Right kidney (tissue), 1 donor: ENCODE data around the gene PEAK1.
A peak's percentile ranks its signal among the peaks of the same experiment; 100 is the strongest.

Source experiments
- DNase-seq: peaks from one replicate; pipeline ENCODE4 v3.0.0-alpha.2; 2016

PEAK1 gene

DNA sequence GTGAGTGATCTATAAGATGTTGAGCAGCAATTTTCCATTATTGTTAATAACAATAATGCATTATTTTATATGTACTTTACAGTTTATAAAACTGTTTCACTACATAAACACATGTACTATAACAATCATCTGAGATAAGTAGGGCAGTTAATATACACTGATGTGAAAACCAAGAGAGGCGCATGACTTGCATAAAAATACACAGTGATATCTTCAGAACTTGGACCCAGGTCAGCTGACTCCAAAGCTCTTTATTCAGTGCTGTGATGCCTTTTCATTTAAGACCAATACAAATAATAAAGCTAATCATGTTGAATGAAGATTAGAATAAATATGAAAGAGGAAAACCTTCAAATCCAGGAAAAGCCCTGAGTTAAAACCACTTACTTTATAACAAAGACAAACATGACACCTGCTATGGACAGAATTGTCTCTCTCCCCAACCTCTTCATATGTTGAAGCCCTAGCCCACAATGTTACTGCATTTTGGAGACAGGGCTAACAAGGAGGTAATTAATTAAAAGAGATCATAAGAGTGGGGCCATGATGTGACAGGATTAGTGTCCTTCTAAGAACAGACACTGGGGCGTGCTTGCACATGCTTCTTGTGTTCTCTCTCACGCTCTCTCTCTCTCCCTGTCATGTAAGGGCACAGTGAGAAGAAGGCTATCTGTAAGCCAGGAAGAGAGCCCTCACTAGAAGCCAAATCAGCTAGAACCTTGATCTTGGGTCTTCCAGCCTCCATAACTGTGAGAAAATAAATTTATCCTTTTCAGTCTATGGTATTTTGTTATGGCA lies 293.2 kb downstream of the PEAK1 start:
- DNase-seq: no peak

DNA sequence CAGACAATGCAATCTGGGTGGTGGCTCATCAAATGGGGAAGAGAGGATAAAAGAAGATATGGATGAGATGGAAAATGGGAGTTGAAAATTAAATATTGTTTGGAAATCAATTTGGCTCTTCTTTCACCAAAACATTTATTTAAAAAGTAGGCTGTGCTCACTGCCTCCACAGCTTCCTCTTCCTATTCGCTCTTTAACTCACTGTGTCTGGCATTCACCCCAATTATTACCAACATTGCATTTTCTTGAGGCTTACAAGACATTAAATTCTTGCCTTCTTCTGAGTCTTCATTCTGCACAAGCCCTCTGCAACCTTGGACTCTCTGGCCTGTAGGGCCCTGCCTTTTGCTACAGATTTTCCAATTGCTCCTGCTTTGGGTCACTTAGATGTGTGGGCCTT lies 296.1 kb downstream of the PEAK1 start:
- no peak for DNase-seq

DNA sequence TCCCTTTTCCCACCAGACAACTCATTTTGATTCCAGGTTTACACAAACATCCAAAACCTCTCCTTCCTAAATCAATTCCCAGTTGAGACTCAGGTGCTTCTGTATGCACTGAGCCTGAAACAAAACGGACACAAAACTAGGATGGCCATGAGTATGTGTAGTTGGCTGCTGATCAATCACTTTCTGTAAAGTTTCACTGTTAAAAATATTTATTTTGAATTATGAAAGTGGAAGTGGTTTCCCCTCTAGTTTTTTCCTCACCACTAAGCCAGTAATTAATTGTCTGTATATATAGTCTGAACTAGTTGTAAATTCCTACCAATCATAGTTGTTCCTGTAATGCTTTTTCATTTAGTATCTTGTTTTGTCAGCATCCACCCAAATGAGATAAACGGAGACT lies 297.3 kb downstream of the PEAK1 start:
- DNase-seq: no peak

DNA sequence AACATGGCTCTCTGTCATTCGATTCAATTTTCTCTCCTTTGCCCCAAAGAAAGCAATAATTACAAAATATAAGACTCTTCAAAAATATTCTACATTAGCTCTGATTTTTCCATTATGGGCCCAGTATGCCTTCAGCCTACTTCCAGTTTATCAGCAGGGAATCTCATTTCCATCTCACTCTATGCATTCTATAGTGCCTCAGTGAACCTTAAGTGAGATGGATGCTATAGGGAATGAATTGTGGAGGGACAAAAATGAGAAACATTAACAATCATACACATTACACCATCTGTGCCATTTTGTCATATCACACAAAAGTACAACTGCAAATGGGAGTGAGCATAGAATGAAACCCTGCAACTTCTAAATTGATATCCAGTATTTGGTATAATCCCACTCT lies 298.3 kb downstream of the PEAK1 start:
- no peak for DNase-seq

DNA sequence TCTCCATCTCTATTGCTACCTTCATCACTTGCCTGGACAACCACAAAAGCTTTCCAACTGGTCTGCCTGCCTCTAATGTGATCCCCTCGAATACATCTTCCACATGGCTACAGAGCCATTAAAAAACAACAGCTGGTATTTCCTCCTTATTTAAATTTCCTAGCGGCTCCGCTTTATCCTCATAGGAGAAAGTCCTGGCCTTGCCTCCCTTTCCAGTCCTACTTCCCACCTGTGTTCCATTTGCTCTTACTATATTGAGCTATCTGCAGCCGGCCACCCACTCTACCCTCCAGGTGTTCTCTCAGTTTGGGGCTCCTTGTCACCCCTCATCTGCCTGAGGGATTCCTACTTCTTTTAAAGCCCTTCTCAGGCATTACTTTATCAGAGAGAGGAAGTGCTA lies 299.3 kb downstream of the PEAK1 start:
- no peak for DNase-seq

DNA sequence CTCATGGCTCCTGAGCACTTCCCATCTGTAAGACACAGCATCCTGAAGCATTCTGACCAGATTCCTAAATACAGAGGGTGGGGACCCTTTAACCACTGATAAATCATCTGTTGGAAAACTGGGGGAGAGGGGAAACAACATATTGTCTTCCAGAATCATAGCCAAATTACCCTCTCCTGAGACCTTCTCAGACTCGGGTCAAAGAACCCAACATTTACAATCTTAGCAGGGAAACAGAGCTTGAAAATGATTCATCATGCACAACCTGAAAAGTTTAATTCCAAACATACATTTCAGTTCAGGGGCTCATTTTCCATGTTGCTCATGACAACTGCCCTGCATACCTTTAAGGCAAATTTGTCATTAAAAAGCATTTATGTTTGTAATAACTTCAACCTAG lies 300.5 kb downstream of the PEAK1 start:
- DNase-seq: no peak

DNA sequence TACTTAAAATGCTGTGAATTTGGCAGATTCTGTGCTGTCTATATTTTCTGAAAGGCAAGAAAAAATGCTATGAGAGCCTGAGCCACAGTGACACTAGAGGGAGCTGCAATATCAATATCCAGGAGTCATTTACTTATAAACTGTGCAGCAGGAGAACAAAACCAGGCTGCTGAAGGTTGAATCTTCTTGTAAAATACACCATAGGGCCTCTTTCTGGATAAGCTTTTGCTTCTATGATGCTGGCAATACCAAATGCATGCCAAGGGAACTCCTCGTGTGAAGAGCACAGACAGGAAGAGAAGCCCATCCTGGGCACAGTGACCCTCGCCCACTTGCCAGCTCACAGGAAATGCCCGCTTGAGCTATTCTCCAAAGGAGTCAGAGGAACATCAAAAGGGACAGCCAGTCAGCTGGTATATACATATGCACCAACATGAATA lies 301.0 kb downstream of the PEAK1 start:
- peak; percentile 35 for DNase-seq

DNA sequence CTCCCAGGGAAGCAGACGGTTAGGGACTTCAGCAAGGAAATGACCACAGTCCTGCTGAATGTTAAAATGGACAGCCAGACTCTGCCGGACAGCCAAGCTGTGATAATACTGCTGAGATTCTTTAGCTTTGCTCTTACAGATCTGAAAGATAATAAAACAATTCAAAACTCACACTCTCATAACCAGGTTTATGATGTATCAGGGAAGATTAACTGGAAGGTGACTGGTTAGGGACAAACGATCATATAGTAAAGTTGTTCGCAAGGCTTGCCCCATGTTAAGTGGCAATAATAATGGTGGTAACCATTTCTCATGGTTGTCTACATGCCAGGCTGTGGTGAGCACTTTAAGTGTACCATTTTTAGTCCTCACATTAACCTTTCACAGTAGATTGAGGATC lies 304.7 kb downstream of the PEAK1 start:
- DNase-seq: no peak

DNA sequence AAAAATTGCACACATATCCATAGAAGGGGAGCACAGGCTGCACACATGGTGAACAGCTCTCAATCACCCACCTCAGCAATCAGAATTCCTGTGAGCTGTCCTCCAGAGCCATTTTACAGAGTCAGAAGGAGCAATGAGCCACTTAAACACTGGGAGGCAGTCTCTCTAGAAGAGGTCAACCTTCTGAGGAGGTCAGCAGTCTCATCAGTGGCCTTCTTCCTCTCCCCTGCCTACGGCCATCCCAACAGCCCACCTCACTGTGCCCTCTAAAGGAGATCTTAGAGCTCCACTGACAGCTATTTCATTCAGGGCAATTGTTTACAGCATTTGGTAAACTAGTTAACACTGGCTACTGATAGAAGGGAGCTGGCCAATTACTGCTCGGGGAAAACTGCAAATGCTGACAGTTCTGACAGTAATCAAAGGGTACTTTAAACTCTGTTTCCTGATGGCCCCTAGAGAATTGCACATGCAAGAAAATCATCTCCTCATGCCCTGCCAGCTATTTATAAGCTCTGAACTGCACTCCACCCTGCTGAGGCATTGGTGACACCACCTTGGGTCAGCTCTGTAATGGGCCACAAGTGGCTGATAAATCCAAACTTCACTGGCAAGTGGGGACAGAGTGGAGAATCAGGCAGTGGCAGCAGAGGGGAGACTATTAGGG lies 306.9 kb downstream of the PEAK1 start:
- DNase-seq: no peak

DNA sequence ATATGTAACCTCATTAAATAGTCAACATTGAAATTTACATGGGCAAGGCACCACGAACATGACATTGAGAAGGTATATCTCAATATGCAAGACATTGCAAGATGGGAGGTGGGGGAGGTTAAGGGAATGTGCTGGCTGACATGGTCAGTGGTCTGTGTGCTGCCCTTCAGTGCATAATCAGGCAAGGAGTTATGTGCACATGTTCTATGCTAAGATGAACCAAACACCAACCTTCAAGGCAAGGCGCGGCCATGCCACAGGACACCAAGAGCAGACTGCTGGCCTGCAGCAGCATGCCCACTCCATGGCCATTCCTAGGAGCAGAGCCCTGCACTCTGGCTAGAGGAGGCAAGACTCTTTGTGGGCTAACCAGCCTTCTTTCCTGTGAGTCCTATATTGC lies 308.1 kb downstream of the PEAK1 start:
- no peak for DNase-seq

DNA sequence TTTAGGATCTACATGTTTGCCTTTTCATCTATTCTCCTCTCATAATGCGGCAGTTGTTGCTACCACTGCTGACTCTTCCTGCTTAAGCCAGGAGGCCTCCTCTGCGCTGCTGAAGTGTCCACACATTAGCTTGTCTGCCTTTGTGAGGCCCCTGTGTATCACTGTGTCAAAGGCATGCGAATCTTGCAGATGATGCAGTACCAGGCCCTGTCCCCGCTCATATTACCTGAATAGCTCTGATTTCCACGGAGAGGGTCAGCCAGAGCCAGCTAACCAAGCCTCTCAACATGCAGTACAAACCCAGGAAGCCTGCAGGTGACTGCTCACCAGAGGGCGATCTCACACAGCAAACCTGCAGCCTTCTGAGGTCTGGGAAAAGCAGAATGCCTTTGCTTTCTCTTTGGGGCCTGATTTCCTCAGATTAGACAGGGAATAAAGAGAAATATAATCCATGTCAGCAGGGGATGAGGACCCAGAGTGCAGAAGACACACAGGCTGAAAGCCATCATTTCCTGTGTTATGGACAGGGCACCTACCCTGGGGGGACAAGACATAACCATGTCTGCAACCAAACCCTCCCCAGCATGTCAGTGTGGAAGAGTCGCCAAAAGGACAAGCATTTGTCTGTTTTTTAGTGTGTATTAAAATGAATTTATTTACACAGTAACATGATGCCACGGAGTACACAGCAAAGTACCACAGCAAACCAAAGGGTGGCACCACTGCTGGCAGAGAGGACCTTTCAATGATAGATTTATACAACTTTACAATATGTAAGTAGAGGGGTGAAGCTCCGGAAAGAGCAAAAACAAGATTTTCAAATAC lies 312.2 kb downstream of the PEAK1 start:
- peak; percentile 63 for DNase-seq

DNA sequence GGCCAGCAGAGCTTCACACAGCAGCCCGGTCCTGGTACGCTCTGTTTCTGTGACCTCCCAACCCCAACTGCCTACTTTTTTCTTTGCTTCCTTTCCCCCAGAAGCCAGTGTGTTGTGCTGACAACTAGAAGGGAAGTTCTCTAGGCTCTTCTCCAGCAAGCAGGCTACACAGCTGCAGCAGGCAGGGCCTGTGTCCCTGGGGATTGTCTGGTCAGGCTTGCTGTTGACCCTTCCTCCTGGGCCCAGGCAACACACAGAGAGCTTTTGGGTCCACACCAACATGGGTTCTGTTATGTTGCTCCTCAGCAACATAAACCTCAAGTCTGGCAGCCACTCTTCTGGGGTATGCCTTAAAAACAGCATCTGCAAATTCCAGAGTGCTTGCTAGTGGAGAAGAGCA lies 312.8 kb downstream of the PEAK1 start:
- DNase-seq: peak; percentile 32

DNA sequence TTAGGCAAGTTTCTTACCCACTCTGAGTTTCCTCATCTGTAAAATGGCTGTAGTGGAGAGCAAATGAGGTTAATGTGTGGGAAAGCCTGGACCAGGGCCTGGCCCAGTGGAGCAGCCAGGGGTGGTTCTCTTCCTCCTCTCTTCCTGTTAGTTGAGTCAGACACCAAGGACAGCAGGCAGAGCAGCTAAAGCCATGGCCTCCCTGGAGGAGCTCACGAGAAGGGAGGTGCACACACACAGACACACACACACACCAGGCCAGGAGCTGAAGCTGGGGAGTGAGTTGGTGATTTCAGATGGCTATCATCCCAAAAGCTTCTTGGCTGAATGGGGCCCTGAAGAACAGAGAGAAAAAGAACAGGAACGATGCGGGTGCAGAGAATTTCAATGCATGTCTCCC lies 315.7 kb downstream of the PEAK1 start:
- no peak for DNase-seq

DNA sequence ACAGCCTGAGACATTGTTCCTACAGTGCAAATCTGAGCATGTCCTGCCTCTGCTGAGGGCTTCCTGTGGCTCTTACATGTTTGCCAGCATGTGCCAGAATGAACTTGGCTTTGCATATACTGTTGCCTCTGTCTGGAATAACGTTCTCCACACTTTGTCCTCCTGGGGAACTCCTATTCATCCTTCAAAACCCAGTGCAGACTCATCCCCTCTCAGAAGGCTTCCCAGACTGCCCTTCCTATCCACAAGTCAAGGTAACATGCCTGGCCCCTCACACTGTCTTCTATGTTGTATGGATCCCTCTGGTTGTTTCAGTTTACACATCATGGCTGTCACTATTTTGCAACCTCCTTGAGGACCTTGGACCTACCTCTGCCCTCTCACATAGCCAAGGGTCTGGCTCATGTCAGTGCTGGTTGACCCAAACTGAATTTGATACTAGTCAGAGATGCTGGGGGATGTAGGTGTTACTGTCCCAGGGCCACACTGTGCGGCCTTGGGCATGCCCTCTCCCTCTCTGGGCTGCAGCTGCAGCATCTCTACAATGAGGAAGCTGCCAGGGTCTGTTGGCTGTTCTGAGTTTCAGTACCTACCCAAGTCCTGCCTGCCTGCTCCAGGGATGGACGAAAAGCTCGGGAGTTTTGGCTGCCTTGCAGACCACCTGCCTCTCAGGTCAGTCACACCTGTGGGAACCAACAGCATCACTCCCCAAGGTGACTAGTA lies 320.0 kb downstream of the PEAK1 start:
- DNase-seq: no peak

DNA sequence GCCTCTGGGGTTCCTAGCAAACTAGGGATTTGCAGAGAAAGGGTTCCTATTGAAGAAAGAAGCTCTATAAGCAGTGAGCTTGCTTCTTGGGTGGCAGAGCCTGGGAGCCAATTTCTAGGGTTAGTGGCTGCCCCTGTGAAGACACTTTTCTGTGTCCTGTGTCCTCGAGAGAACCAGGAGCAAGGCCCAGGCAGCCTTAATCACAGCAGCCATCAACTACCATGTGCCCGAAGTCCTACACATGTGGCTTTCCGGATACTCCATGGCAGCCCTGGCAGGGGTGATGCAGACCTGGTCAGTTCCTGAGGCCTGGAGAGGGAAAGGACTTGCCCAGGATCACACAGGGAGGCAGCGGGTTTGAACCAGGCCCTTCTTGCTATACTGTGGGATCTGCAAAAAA lies 321.3 kb downstream of the PEAK1 start:
- no peak for DNase-seq

DNA sequence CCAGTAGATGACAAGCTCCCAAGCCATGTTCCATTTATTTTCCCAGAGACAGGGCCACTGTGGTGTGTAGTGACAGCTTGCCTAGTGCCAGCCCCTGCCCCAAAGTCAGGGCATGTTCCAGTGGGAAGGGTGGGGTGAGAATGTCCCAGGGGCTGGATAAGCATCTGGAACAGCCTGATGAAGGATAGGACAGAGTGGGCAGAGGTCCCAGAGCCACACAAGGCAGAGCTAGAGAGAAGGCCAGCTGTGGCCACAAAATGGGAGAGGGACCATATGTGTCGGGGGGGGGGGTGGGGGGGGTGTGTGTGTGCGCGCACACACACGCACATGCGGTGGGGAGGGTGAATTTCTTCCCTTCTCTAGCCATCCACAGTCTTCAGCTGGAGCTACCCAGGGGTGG lies 322.0 kb downstream of the PEAK1 start:
- no peak for DNase-seq

DNA sequence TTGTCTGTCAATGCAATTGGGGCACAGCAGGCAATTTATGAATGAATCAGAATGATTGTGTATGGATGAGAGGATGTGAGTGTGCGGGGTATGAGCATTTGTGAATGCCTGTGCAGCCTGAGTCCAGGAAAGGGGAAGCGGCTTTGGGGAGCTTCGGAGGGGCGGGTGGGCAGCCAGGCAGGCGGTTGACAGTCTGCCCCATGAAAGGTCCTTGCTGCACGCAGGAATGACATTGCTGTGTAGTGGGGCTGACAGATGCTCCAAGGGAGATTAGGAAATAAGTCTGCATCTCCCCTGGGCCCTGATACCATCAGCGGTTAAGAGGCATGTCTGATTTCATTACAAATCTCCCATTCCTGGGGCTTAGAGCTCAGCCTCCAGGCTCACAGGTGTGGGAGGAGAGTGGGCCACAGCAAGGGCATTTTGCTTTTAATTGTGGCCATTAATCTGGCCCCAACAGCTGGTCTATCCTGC lies 322.6 kb downstream of the PEAK1 start:
- DNase-seq: no peak

DNA sequence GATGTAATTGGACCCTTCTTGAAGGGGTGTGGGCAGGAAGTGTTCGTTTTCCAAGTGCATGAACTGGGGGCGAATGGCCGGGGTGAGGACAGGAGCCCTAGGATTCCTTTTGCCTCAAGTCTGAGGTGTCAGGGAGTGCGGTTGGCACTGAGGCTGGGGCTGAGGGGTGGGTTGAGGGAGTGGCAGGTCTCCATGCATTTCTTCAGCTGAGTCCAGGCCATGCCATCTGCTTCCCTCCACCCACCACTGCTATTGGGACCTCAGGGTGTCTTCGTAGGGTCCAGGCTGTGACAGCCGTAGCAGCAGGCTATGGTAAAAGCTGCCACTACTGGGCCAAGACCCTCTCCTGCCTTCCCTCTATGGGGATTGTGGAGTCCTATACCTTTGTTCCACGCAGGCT lies 323.4 kb downstream of the PEAK1 start:
- no peak for DNase-seq

DNA sequence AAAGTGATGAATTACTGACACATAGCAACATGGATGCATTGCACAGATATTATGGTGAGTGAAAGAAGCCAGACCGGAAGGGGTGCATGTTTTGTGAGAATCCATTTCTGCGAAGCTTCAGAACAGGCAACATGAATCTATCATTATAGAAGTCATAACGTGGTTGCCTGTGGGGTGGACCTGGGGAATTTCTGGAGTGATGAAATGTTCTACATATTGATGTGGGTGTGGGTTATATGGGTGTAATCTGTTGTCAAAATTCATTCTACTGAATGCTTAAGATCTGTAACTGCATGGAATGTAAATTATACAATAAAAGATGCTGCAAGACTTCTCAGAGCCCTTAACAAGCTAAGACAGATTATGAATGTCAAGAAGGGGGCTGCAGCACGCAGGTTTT lies 323.8 kb downstream of the PEAK1 start:
- DNase-seq: no peak

DNA sequence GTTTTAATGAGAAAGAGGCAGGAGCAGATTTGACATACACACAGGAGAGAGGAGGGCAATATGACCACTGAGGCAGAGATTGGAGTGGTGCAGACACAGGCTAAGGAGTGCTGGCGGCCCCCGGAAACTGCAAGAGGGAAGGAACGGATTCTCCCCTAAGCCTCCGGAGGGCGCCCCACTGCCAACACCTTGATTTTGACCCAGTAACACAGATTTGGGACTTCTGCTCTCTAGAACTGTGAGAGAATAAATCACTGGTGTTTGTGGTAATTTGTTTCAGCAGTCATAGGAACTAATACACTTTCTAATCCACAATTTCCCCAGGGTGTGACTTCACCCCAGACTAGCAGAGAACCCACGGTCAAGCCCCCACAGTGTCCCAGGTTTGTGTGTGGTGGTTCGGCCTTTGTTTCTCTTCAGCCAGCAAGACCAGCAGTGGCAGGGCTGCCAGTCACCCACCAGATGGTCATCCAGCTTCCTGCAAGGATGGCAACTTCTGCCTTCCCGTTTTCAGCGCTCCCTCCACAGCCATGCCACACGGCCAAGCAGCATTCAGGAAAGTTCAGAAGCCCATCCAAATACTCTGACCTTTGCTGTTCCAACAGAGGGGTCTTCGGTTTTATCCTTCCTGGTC lies 325.4 kb downstream of the PEAK1 start:
- DNase-seq: no peak

DNA sequence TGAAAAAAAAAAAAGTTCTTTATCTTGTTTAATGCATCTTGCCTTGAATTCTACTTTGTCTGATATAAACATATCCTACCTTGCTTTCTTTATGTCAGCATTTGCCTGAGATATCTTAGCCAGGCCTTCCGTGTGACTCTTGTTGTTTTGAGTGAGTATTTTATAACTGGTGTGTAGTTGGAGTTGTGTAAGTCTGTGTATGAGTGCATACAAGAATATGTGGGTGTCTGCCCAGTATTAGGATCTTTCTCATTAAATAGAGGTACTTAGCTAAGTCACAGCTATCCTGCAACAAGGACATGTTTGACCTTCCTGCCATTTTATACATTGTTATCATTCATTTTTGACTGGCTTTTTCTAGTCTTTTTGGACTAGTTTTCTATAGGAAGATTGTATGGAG lies 326.5 kb downstream of the PEAK1 start:
- DNase-seq: no peak

DNA sequence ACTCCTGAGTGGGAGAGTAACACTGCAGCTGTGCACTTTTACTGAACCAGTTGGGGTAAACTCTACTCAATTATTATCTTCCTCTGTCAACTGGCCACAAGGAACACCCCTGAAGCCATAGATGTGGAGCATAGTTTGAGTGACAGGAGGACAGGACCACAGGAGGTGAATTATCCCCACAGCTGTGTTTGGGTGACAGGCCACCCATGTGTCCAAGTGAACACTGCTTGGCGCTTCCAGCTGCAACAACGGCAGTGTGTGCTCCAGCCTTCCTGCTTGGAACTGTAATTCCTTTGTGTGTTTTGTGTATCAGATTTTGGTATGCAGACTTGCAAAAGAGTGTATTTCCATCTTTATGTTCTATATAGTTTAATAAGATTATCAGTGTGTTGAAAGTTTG lies 328.8 kb downstream of the PEAK1 start:
- DNase-seq: no peak
